SKM-1 (cell line): Measurements from ENCODE around the gene GPR62.
"Not testable (repeated sequence)": the region's sequence is repeated elsewhere in the genome, so short reads cannot be mapped to it uniquely, and the experiment has no call there.

Source experiments
- DNase-seq: peaks from one replicate; lab custom pipeline; 2025; ENCODE audit not compliant: unreplicated experiment; lab: John Stamatoyannopoulos, UW

GPR62 gene

GRCh38 chr3:51970606-51971300, 15.6 kb downstream of the GPR62 start:
- no peak for DNase-seq

DNA sequence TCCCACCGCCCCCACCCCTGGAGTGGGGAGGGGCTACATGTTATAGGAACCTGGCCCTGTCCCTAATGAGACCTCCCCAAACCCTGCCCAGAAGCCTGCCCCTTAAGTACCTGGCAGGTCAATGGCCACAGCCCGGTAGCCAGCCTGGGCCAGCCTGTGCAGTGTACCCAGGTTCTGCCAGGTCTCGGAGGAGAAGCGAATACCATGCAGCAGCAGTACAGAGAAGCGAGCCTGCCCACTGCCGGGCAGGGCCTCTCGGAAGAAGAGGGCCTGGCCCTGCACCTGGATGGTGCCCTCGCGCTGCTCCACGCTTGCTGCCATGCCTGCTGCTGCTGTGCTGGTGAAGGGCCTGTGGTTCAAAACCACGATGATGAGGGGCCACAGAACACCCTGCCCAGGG, 16.2 kb downstream of the GPR62 start:
- DNase-seq, result no peak

- no peak for DNase-seq
Measured at GRCh38 chr3:51974277-51974962, 19.2 kb downstream of the GPR62 start.

- DNase-seq, result peak; percentile 35
Measured at GRCh38 chr3:51974963-51975851, 20.0 kb downstream of the GPR62 start, which contains the start of gene ABHD14A. Gene ABHD14A, plus strand, starts transcription at chr3:51975064. Its CDS starts 72 bp downstream, at chr3:51975136.

- DNase-seq, result no peak
Measured at GRCh38 chr3:51975852-51976549, 20.8 kb downstream of the GPR62 start.

GRCh38 chr3:51977446-51978142, 22.4 kb downstream of the GPR62 start:
- no peak for DNase-seq

GRCh38 chr3:51978143-51978502, 22.9 kb downstream of the GPR62 start:
- no peak for DNase-seq

DNA sequence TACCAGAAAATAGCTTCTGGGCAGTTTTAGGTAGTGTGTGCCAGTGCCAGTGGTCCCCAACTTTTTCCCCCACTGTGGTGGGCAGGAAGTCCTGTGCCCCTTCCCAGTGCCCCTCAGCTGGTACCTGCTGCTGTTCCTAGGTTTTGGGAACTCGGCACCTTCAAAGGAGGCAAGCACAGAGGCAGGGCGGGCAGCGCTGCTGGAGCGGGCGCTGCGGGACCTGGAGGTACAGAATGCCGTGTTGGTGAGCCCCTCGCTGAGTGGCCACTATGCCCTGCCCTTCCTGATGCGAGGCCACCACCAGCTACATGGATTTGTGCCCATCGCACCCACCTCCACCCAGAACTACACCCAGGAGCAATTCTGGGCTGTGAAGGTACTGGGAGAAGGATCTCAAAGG, 25.1 kb downstream of the GPR62 start:
- DNase-seq, result no peak

DNA sequence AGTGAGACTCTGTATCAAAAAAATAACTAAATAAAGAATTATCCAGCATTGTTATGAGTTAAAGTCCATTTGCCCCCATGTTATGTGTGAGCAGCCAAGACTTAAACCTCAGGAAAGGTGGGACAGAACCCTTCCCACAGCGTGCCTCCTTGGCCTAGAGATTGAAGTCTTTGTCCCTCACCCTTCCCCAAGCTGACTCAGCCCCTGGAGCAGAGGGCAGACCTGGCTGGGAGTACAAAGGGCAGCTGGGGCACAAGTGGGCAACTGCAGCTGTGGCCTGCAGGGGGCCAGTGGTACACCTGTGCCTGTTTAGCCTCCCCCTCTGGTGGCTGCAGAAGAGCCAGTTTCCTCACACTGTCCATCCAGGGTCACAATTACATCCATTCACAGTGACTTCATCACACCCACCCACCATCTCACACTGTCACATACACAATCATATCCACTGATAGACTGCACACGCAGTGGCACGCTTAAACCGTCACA, 27.2 kb downstream of the GPR62 start:
- no peak for DNase-seq

- peak; percentile 55 for DNase-seq
Measured at GRCh38 chr3:51982838-51983577, 27.8 kb downstream of the GPR62 start, which contains the start of gene ACY1. Gene ACY1, plus strand, starts transcription at chr3:51983535. Its CDS starts 530 bp downstream, at chr3:51984065.

- no peak for DNase-seq
Measured at GRCh38 chr3:51983578-51984268, 28.5 kb downstream of the GPR62 start.

DNA sequence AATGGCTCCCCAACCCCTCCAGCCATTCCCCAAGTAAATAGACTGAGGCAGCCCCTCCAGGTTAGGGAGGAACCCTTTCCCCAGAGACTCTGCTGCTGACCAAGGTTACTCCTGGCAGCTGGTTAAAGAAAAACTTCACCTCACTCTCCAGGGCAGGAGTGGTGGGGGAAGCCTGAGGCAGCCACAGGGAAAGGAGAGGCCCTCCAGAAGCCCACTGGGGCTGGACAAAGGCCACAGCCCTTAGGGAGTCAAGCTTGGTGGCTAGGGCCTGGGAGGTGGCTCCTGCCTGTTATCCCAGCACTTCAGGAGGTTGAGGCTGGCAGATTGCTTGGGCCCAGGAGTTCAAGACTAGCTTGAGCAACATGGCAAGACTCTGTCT, 29.1 kb downstream of the GPR62 start:
- no peak for DNase-seq

DNA sequence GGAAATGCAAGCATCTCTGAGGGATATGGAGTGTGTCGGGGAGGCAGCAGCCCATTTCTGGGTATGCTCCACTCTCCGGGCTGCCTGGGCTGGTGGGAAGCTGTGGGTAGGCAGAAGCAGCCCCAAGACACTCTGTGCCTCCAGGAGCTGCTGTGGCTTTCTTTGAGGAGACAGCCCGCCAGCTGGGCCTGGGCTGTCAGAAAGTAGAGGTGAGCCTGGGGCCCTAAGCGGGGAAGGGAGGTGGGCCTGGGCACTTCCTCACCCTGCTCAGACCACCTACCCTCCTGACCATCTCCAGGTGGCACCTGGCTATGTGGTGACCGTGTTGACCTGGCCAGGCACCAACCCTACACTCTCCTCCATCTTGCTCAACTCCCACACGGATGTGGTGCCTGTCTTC, 29.9 kb downstream of the GPR62 start:
- DNase-seq, result no peak

- DNase-seq, result no peak
Measured at GRCh38 chr3:51986010-51986947, 31.1 kb downstream of the GPR62 start.

DNA sequence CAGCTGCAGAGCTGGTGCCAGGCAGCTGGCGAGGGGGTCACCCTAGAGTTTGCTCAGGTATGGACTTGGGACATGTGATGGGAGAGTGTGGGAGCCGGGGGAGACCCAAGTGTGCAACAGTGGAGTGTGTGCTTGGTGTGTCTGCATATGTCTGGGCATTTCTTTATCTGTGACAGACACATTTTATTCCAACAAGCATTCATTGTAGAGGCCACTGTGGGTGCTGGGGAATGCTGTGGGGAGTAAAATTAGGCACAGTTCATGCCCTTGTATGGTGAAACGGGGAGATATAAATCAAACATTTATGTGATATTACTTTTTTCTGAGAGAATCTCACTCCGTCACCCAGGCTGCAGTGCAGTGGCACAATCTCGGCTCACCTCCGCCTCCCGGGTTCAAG, 32.4 kb downstream of the GPR62 start:
- no peak for DNase-seq

DNA sequence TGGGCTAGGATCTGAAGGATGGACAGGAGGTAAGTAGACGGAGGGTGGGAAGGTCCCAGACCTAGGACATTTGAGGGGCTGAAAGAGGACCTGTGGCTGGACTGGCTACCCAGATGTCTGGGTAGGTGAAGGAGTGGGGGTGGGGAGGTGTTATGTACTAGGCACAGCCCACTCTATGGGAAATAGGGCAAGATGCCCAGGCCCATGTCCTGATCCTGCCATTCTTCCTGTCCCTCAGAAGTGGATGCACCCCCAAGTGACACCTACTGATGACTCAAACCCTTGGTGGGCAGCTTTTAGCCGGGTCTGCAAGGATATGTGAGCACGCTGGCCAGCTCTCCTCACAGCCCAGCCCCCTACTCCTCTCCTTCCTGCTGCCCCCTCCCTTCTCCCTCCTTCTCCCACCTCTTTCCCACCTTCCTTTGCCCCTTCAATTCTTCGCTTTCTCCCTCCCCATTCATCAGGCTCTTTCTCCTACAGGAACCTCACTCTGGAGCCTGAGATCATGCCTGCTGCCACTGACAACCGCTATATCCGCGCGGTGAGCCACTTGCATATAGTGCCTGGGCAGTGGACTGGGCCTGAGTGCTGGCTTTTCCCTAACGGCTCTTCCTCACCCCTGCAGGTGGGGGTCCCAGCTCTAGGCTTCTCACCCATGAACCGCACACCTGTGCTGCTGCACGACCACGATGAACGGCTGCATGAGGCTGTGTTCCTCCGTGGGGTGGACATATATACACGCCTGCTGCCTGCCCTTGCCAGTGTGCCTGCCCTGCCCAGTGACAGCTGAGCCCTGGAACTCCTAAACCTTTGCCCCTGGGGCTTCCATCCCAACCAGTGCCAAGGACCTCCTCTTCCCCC, 33.3 kb downstream of the GPR62 start:
- DNase-seq, result no peak

- not testable (repeated sequence) for DNase-seq
Measured at GRCh38 chr3:51990501-51990971, 35.4 kb downstream of the GPR62 start.
